Keratinocyte (primary cell): ENCODE data around the gene TRDN. TPM values are rescaled to one million over a fixed set of nuclear protein-coding genes. Genes with fewer than 3 reads are reported as not detected.

Experiments
- DNase-seq: peaks from one replicate; pipeline ENCODE4 v3.0.0-alpha.2; 2011; ENCODE audit warnings: low read depth, missing footprints, low spot score
- FAIRE-seq: peaks from 2 replicates; lab custom pipeline; 2011; peaks lifted over from hg19 to GRCh38; lab: Jason Lieb, UNC
- H2AFZ ChIP-seq: 2 replicates; pipeline ENCODE4 v1.6.0; 2012; ENCODE audit warnings: low read length, control low read depth, inconsistent platforms; ENCODE audit not compliant: control insufficient read depth
- H3K27ac ChIP-seq: 2 replicates; pipeline ENCODE4 v1.5.1; 2011; ENCODE audit warnings: low read length; ENCODE audit not compliant: control insufficient read depth, insufficient read depth
- H3K27me3 ChIP-seq: 3 replicates; pipeline ENCODE4 v1.6.0; 2011; ENCODE audit warnings: low read length; ENCODE audit not compliant: control insufficient read depth, insufficient read depth; ENCODE audit errors: extremely low read depth
- H3K36me3 ChIP-seq, 2 experiments: 2 replicates in 1 of 2; 3 replicates in 1 of 2; pipeline ENCODE4 v1.5.1; 2011; ENCODE audit warnings: low read length in 2 of 2, mild to moderate bottlenecking in 1 of 2; ENCODE audit not compliant: control insufficient read depth in 2 of 2, insufficient read depth in 2 of 2; ENCODE audit errors: extremely low read depth in 1 of 2
- H3K4me1 ChIP-seq: 3 replicates; pipeline ENCODE4 v1.5.1; 2011; ENCODE audit warnings: low read length; ENCODE audit not compliant: control insufficient read depth, insufficient read depth; ENCODE audit errors: extremely low read depth
- H3K4me2 ChIP-seq: 3 replicates; pipeline ENCODE4 v1.6.0; 2011; ENCODE audit warnings: low read depth, low read length; ENCODE audit not compliant: control insufficient read depth, insufficient read depth; ENCODE audit errors: extremely low read depth
- H3K4me3 ChIP-seq, 3 experiments: fragments of 200-600 bp in 1 of 3; sonication (generic) in 1 of 3; 2 replicates in 2 of 3; 3 replicates in 1 of 3; pipeline ENCODE4 v1.5.1; 2011 to 2016; ENCODE audit warnings: low read length in 3 of 3, mild to moderate bottlenecking in 3 of 3, control low read depth in 2 of 3, inconsistent platforms in 1 of 3, low read depth in 1 of 3, mixed read lengths in 1 of 3, mixed run types in 1 of 3, moderate library complexity in 1 of 3; ENCODE audit not compliant: control insufficient read depth in 2 of 3, insufficient read depth in 2 of 3; ENCODE audit errors: extremely low read depth in 1 of 3
- H3K79me2 ChIP-seq: 2 replicates; pipeline ENCODE4 v1.6.0; 2012; ENCODE audit warnings: low read length; ENCODE audit not compliant: control insufficient read depth, insufficient read depth
- H3K9ac ChIP-seq: 3 replicates; pipeline ENCODE4 v1.6.0; 2011; ENCODE audit warnings: low read length; ENCODE audit not compliant: control insufficient read depth, insufficient read depth; ENCODE audit errors: extremely low read depth
- H3K9me1 ChIP-seq: 3 replicates; pipeline ENCODE4 v1.6.0; 2011; ENCODE audit warnings: low read length; ENCODE audit not compliant: control insufficient read depth, insufficient read depth; ENCODE audit errors: extremely low read depth
- H3K9me3 ChIP-seq: 2 replicates; pipeline ENCODE4 v1.5.1; 2012; ENCODE audit warnings: low read depth, low read length; ENCODE audit not compliant: control insufficient read depth
- H4K20me1 ChIP-seq: 3 replicates; pipeline ENCODE4 v1.6.0; 2011; ENCODE audit warnings: low read length; ENCODE audit not compliant: control insufficient read depth, insufficient read depth; ENCODE audit errors: extremely low read depth
- EZH2 ChIP-seq: IDR thresholded peaks from one replicate; pipeline ENCODE4 v1.6.1; 2012; ENCODE audit warnings: inconsistent platforms, mild to moderate bottlenecking, low read length, moderate library complexity
- dilution Hi-C: fragments of 300-500 bp; cut with MboI; formaldehyde crosslinking; loops from one replicate; pipeline ENCODE4 v1.7.0; 2020; ENCODE audit warnings: low sequenced_read_pairs; ENCODE audit not compliant: extremely low pct_ligation_motif_present
- polyA plus RNA-seq, 5 experiments: library from polyadenylated mRNA; depleted of rRNA in 3 of 5; stranded (reverse) in 3 of 5; stranded (forward) in 1 of 5; unstranded in 1 of 5; fragments of >200 nt; gene quantifications; 1 replicate in 1 of 5; 2 replicates in 3 of 5; 3 replicates in 1 of 5; pipeline versions ENCODE4 v1.2.1 to v1.2.3, GENCODE V29; 2011 to 2012; ENCODE audit warnings: missing spikeins in 2 of 5, low read depth in 1 of 5, low replicate concordance in 1 of 5
- TF ChIP-seq, protein P1 (sequence below), 3 experiments: IDR thresholded peaks in 1 of 3; conservative IDR thresholded peaks in 1 of 3; optimal IDR thresholded peaks in 1 of 3; 2 replicates in 2 of 3; 3 replicates in 1 of 3; pipeline versions ENCODE3 to v1.5.1; 2011; ENCODE audit warnings: low read length in 3 of 3, mild to moderate bottlenecking in 3 of 3, moderate library complexity in 2 of 3, control low read depth in 1 of 3, inconsistent platforms in 1 of 3; ENCODE audit not compliant: insufficient read depth in 2 of 3; ENCODE audit errors: extremely low read depth in 1 of 3

TRDN gene
- polyA plus RNA-seq, 1 donor (not counting 4 experiments of a cell fraction or from before 2014, with no cell fraction given), result not detected

DNA sequence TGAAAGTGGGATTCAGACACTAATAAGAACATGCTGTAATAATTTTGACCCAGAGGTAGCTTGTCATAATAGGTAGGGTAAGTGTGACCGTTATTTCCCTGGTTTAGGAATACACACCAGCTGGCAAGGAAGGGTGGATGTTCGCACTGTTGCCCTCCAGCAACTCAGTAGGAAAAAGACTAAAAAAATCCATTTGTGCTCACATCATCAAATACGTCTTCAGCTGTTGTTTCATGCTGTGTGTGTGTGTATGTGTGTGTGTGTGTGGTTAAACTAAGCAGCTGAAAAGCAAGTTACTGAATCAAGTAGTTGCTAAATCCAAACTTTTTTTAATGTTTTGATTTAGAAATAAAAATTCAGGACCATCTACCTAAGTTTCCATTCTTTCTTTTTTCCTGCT, 218.7 kb downstream of the TRDN start:
- H2AFZ ChIP-seq, result no peak overlapping the region
- no peaks in the 10 kb centered on the region for H3K9me3 ChIP-seq
- FAIRE-seq, result no peak
- no peak for TF ChIP-seq EZH2
- TF ChIP-seq, protein P1, sequence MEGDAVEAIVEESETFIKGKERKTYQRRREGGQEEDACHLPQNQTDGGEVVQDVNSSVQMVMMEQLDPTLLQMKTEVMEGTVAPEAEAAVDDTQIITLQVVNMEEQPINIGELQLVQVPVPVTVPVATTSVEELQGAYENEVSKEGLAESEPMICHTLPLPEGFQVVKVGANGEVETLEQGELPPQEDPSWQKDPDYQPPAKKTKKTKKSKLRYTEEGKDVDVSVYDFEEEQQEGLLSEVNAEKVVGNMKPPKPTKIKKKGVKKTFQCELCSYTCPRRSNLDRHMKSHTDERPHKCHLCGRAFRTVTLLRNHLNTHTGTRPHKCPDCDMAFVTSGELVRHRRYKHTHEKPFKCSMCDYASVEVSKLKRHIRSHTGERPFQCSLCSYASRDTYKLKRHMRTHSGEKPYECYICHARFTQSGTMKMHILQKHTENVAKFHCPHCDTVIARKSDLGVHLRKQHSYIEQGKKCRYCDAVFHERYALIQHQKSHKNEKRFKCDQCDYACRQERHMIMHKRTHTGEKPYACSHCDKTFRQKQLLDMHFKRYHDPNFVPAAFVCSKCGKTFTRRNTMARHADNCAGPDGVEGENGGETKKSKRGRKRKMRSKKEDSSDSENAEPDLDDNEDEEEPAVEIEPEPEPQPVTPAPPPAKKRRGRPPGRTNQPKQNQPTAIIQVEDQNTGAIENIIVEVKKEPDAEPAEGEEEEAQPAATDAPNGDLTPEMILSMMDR (optimal IDR thresholded peaks at IDR 0.05 in 1 of 3, IDR thresholded peaks at IDR 0.05 in 1 of 3, conservative IDR thresholded peaks at IDR 0.05 in 1 of 3; ENCODE audit: extremely low read depth in 1 of 3, insufficient read depth in 2 of 3, low read length in 3 of 3), result no peak
- H3K4me2 ChIP-seq, result no peak overlapping the region
- H3K79me2 ChIP-seq, result no peaks in the 10 kb centered on the region
- no peaks in the 10 kb centered on the region for H4K20me1 ChIP-seq
- no peak overlapping the region for H3K9ac ChIP-seq
- H3K4me1 ChIP-seq, result no peaks in the 10 kb centered on the region
- no peak overlapping the region for H3K4me3 ChIP-seq
- dilution Hi-C loops, result loop anchor here (25.0 kb wide), 1 partner anchor 294 kb away; no protein-coding TSS in a partner anchor
- H3K27ac ChIP-seq, result no peak overlapping the region
- H3K27me3 ChIP-seq, result no peaks in the 10 kb centered on the region
- DNase-seq, result no peak
- no peaks in the 10 kb centered on the region for H3K36me3 ChIP-seq
- no peaks in the 10 kb centered on the region for H3K9me1 ChIP-seq

DNA sequence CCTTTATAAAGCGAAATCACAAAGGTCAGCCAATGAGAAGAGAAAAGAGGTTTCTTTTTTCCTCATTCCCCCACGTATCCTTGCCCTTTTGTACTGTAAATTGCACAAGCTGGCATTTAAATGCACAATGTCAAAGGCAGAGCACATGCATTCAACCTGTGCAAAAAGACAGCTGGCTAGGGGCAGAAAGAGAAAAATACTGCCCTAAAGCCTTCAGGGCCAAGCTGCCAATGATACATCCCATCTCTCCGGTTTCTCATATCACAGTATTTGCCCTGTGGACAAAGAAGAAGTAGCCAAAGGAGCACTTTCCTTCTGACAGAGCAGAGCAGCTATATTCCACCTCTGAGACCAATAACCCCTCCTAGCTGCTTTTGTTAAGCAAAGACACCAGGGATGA, 219.2 kb downstream of the TRDN start:
- no peaks in the 10 kb centered on the region for H3K4me1 ChIP-seq
- no peaks in the 10 kb centered on the region for H3K79me2 ChIP-seq
- H3K27ac ChIP-seq, result no peak overlapping the region
- no peaks in the 10 kb centered on the region for H3K9me1 ChIP-seq
- TF ChIP-seq, protein P1 (optimal IDR thresholded peaks at IDR 0.05 in 1 of 3, IDR thresholded peaks at IDR 0.05 in 1 of 3, conservative IDR thresholded peaks at IDR 0.05 in 1 of 3; ENCODE audit: extremely low read depth in 1 of 3, insufficient read depth in 2 of 3, low read length in 3 of 3), result no peak
- TF ChIP-seq EZH2, result no peak
- no peaks in the 10 kb centered on the region for H3K27me3 ChIP-seq
- no peak overlapping the region for H3K9ac ChIP-seq
- no peak overlapping the region for H3K4me3 ChIP-seq
- H3K9me3 ChIP-seq, result no peaks in the 10 kb centered on the region
- DNase-seq (no peak), FAIRE-seq (no peak)
- no peak overlapping the region for H3K4me2 ChIP-seq
- H2AFZ ChIP-seq, result no peak overlapping the region
- dilution Hi-C loops, result loop anchor here (25.0 kb wide), 1 partner anchor 295 kb away; no protein-coding TSS in a partner anchor
- no peaks in the 10 kb centered on the region for H4K20me1 ChIP-seq
- H3K36me3 ChIP-seq, result no peaks in the 10 kb centered on the region
